Activated T-cell treated with anti-CD3 and anti-CD28 coated beads, Interleukin-2, amount 50 U/mL, for 24 hours (primary cell): ENCODE measurements around the gene ALCAM.
A peak's percentile ranks its signal among the peaks of the same experiment; 100 is the strongest.

Experiments
- DNase-seq: peaks from one replicate; pipeline ENCODE4 v3.0.0-alpha.2; 2020
- H3K27ac Mint-ChIP-seq: 2 replicates; pipeline ENCODE4 v1.8.0; 2020; ENCODE audit warnings: mild to moderate bottlenecking, mixed read lengths
- H3K27me3 Mint-ChIP-seq: 2 replicates; pipeline ENCODE4 v1.8.0; 2020; ENCODE audit warnings: mixed read lengths
- H3K36me3 Mint-ChIP-seq: 2 replicates; pipeline ENCODE4 v1.8.0; 2020; ENCODE audit warnings: low read depth, mixed read lengths
- H3K4me1 Mint-ChIP-seq: 2 replicates; pipeline ENCODE4 v1.8.0; 2020; ENCODE audit warnings: low read depth, mixed read lengths
- H3K4me3 Mint-ChIP-seq: 2 replicates; pipeline ENCODE4 v1.8.0; 2020; ENCODE audit warnings: mild to moderate bottlenecking, moderate library complexity, mixed read lengths
- H3K9me3 Mint-ChIP-seq: 2 replicates; pipeline ENCODE4 v1.8.0; 2020; ENCODE audit warnings: mixed read lengths

The ALCAM gene

GRCh38 chr3:105349684-105350387 is 16.9 kb upstream of the ALCAM start:
- Mint-ChIP-seq H3K36me3 (no peaks in the 10 kb centered on the region), H3K27me3 (peaks cover 39% of the 10 kb centered on the region), H3K9me3 (no peaks in the 10 kb centered on the region), H3K27ac (no peak overlapping the region), H3K4me3 (no peak overlapping the region), H3K4me1 (peaks cover 12% of the 10 kb centered on the region)
- DNase-seq = no peak

GRCh38 chr3:105351821-105352220 is 14.9 kb upstream of the ALCAM start:
- Mint-ChIP-seq H3K9me3 (no peaks in the 10 kb centered on the region), H3K4me3 (no peak overlapping the region), H3K36me3 (no peaks in the 10 kb centered on the region), H3K4me1 (peaks cover 20% of the 10 kb centered on the region), H3K27me3 (peaks cover 56% of the 10 kb centered on the region), H3K27ac (no peak overlapping the region)
- DNase-seq = no peak

GRCh38 chr3:105352976-105353375 is 13.7 kb upstream of the ALCAM start:
- H3K27me3 Mint-ChIP-seq = peaks cover 65% of the 10 kb centered on the region
- DNase-seq = no peak
- peaks cover 20% of the 10 kb centered on the region for H3K4me1 Mint-ChIP-seq
- no peak overlapping the region for H3K27ac Mint-ChIP-seq
- no peak overlapping the region for H3K4me3 Mint-ChIP-seq
- no peaks in the 10 kb centered on the region for H3K36me3 Mint-ChIP-seq
- H3K9me3 Mint-ChIP-seq = no peaks in the 10 kb centered on the region

GRCh38 chr3:105353485-105354161 is 13.1 kb upstream of the ALCAM start:
- Mint-ChIP-seq H3K36me3 (no peaks in the 10 kb centered on the region), H3K4me1 (peaks cover 20% of the 10 kb centered on the region), H3K27ac (no peak overlapping the region), H3K27me3 (peaks cover 69% of the 10 kb centered on the region), H3K9me3 (no peaks in the 10 kb centered on the region), H3K4me3 (peak overlapping the region; percentile 36)
- DNase-seq = no peak

GRCh38 chr3:105354429-105354828 is 12.3 kb upstream of the ALCAM start:
- no peaks in the 10 kb centered on the region for H3K36me3 Mint-ChIP-seq
- no peak overlapping the region for H3K27ac Mint-ChIP-seq
- peak overlapping the region; percentile 36 for H3K4me3 Mint-ChIP-seq
- H3K9me3 Mint-ChIP-seq = no peaks in the 10 kb centered on the region
- H3K4me1 Mint-ChIP-seq = peaks cover 27% of the 10 kb centered on the region
- peaks cover 74% of the 10 kb centered on the region for H3K27me3 Mint-ChIP-seq
- no peak for DNase-seq

- H3K27ac Mint-ChIP-seq = no peak overlapping the region
- H3K4me1 Mint-ChIP-seq = peaks cover 30% of the 10 kb centered on the region
- H3K9me3 Mint-ChIP-seq = no peaks in the 10 kb centered on the region
- no peak for DNase-seq
- no peak overlapping the region for H3K4me3 Mint-ChIP-seq
- peaks cover 77% of the 10 kb centered on the region for H3K27me3 Mint-ChIP-seq
- no peaks in the 10 kb centered on the region for H3K36me3 Mint-ChIP-seq
These were observed 11.2 kb upstream of the ALCAM start for GRCh38 chr3:105355408-105356061.

- H3K4me1 Mint-ChIP-seq = peaks cover 30% of the 10 kb centered on the region
- H3K27ac Mint-ChIP-seq = no peak overlapping the region
- no peaks in the 10 kb centered on the region for H3K36me3 Mint-ChIP-seq
- no peak overlapping the region for H3K4me3 Mint-ChIP-seq
- H3K9me3 Mint-ChIP-seq = no peaks in the 10 kb centered on the region
- peaks cover 75% of the 10 kb centered on the region for H3K27me3 Mint-ChIP-seq
- no peak for DNase-seq
These were observed 10.3 kb upstream of the ALCAM start for GRCh38 chr3:105356396-105356795.

GRCh38 chr3:105356988-105357387 is 9.7 kb upstream of the ALCAM start:
- Mint-ChIP-seq H3K9me3 (no peaks in the 10 kb centered on the region), H3K36me3 (no peaks in the 10 kb centered on the region), H3K4me3 (no peak overlapping the region), H3K27me3 (peaks cover 75% of the 10 kb centered on the region), H3K27ac (no peak overlapping the region), H3K4me1 (peaks cover 30% of the 10 kb centered on the region)
- DNase-seq = no peak

- Mint-ChIP-seq H3K4me1 (peaks cover 33% of the 10 kb centered on the region), H3K4me3 (no peak overlapping the region), H3K36me3 (no peaks in the 10 kb centered on the region), H3K9me3 (no peaks in the 10 kb centered on the region), H3K27ac (no peak overlapping the region), H3K27me3 (peaks cover 59% of the 10 kb centered on the region)
- no peak for DNase-seq
These were observed 7.5 kb upstream of the ALCAM start for GRCh38 chr3:105359098-105359762.

GRCh38 chr3:105360003-105360402 is 6.7 kb upstream of the ALCAM start:
- Mint-ChIP-seq H3K4me3 (no peak overlapping the region), H3K4me1 (peaks cover 36% of the 10 kb centered on the region), H3K36me3 (no peaks in the 10 kb centered on the region), H3K27ac (no peak overlapping the region), H3K9me3 (no peaks in the 10 kb centered on the region), H3K27me3 (peaks cover 55% of the 10 kb centered on the region)
- no peak for DNase-seq

GRCh38 chr3:105362021-105362665 is 4.6 kb upstream of the ALCAM start:
- Mint-ChIP-seq H3K9me3 (no peaks in the 10 kb centered on the region), H3K27me3 (peaks cover 51% of the 10 kb centered on the region), H3K4me1 (peaks cover 46% of the 10 kb centered on the region), H3K36me3 (peaks cover 4% of the 10 kb centered on the region), H3K4me3 (no peak overlapping the region), H3K27ac (no peak overlapping the region)
- no peak for DNase-seq

GRCh38 chr3:105364128-105364527 is 2.6 kb upstream of the ALCAM start:
- Mint-ChIP-seq H3K27ac (no peak overlapping the region), H3K4me3 (no peak overlapping the region), H3K4me1 (peaks cover 53% of the 10 kb centered on the region), H3K36me3 (peaks cover 15% of the 10 kb centered on the region), H3K27me3 (peaks cover 36% of the 10 kb centered on the region), H3K9me3 (no peaks in the 10 kb centered on the region)
- no peak for DNase-seq

- Mint-ChIP-seq H3K9me3 (no peaks in the 10 kb centered on the region), H3K27me3 (peaks cover 29% of the 10 kb centered on the region), H3K4me3 (no peak overlapping the region), H3K36me3 (peaks cover 21% of the 10 kb centered on the region), H3K4me1 (peaks cover 52% of the 10 kb centered on the region), H3K27ac (no peak overlapping the region)
- DNase-seq = no peak
These were observed 1.7 kb upstream of the ALCAM start for GRCh38 chr3:105365081-105365390.
